Measurements from ENCODE around the gene ZNF536.

GRCh38 chr19:30445385-30445784 is 73.2 kb downstream of the ZNF536 start:
- TF ChIP-seq POLR2A (IDR thresholded peaks at IDR 0.05) = no peak
- TF ChIP-seq, protein P1, sequence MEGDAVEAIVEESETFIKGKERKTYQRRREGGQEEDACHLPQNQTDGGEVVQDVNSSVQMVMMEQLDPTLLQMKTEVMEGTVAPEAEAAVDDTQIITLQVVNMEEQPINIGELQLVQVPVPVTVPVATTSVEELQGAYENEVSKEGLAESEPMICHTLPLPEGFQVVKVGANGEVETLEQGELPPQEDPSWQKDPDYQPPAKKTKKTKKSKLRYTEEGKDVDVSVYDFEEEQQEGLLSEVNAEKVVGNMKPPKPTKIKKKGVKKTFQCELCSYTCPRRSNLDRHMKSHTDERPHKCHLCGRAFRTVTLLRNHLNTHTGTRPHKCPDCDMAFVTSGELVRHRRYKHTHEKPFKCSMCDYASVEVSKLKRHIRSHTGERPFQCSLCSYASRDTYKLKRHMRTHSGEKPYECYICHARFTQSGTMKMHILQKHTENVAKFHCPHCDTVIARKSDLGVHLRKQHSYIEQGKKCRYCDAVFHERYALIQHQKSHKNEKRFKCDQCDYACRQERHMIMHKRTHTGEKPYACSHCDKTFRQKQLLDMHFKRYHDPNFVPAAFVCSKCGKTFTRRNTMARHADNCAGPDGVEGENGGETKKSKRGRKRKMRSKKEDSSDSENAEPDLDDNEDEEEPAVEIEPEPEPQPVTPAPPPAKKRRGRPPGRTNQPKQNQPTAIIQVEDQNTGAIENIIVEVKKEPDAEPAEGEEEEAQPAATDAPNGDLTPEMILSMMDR (IDR thresholded peaks at IDR 0.05) = no peak
